ENCODE measurements around the gene FGF12.

FGF12 gene

GRCh38 chr3:192313605-192314004, 413.7 kb downstream of the FGF12 start:
- no peak overlapping the region for H3K27ac ChIP-seq (ENCODE audit: low read depth, low read length)
- TF ChIP-seq CTCF (IDR thresholded peaks at IDR 0.05; ENCODE audit: insufficient read depth, low read length, poor library complexity, severe bottlenecking) = no peak
- TF ChIP-seq EZH2phosphoT487 (conservative IDR thresholded peaks at IDR 0.05; ENCODE audit: low read length) = no peak
- no peaks in the 10 kb centered on the region for H3K27me3 ChIP-seq (ENCODE audit: low read length)
- no peak overlapping the region for H2AFZ ChIP-seq (ENCODE audit: low read depth, low read length, severe bottlenecking)
- H3K79me2 ChIP-seq (ENCODE audit: insufficient read depth, low read length) = no peaks in the 10 kb centered on the region
- H3K4me2 ChIP-seq (ENCODE audit: low read depth, low read length, poor library complexity, severe bottlenecking) = no peak overlapping the region
- no peak overlapping the region for H3K9ac ChIP-seq (ENCODE audit: low read length)
- H4K20me1 ChIP-seq (ENCODE audit: low read depth, low read length) = no peaks in the 10 kb centered on the region
- no peaks in the 10 kb centered on the region for H3K36me3 ChIP-seq (ENCODE audit: low read length)
- H3K4me3 ChIP-seq (ENCODE audit: insufficient read depth, low read length, poor library complexity, severe bottlenecking) = no peak overlapping the region
- H3K9me3 ChIP-seq (ENCODE audit: insufficient read depth, low read length) = no peaks in the 10 kb centered on the region
- H3K9me2 ChIP-seq (replicated peaks; ENCODE audit: insufficient read depth, low read length) = no peaks in the 10 kb centered on the region
- no peaks in the 10 kb centered on the region for H3F3A ChIP-seq (ENCODE audit: insufficient read depth)

GRCh38 chr3:192307631-192308030, 419.7 kb downstream of the FGF12 start:
- no peaks in the 10 kb centered on the region for H3K27me3 ChIP-seq (ENCODE audit: low read length)
- H3K36me3 ChIP-seq (ENCODE audit: low read length) = no peaks in the 10 kb centered on the region
- H3F3A ChIP-seq (ENCODE audit: insufficient read depth) = no peaks in the 10 kb centered on the region
- no peak overlapping the region for H3K27ac ChIP-seq (ENCODE audit: low read depth, low read length)
- H3K9me3 ChIP-seq (ENCODE audit: insufficient read depth, low read length) = no peaks in the 10 kb centered on the region
- no peak overlapping the region for H3K9ac ChIP-seq (ENCODE audit: low read length)
- H4K20me1 ChIP-seq (ENCODE audit: low read depth, low read length) = no peaks in the 10 kb centered on the region
- no peaks in the 10 kb centered on the region for H3K79me2 ChIP-seq (ENCODE audit: insufficient read depth, low read length)
- H3K9me2 ChIP-seq (replicated peaks; ENCODE audit: insufficient read depth, low read length) = no peaks in the 10 kb centered on the region
- no peak overlapping the region for H3K4me2 ChIP-seq (ENCODE audit: low read depth, low read length, poor library complexity, severe bottlenecking)
- TF ChIP-seq EZH2phosphoT487 (conservative IDR thresholded peaks at IDR 0.05; ENCODE audit: low read length) (no peak), CTCF (IDR thresholded peaks at IDR 0.05; ENCODE audit: insufficient read depth, low read length, poor library complexity, severe bottlenecking) (no peak)
- no peak overlapping the region for H3K4me3 ChIP-seq (ENCODE audit: insufficient read depth, low read length, poor library complexity, severe bottlenecking)
- H2AFZ ChIP-seq (ENCODE audit: low read depth, low read length, severe bottlenecking) = no peak overlapping the region

GRCh38 chr3:192303235-192303634, 424.1 kb downstream of the FGF12 start:
- no peak overlapping the region for H3K9ac ChIP-seq (ENCODE audit: low read length)
- H3K27me3 ChIP-seq (ENCODE audit: low read length) = no peaks in the 10 kb centered on the region
- H3K79me2 ChIP-seq (ENCODE audit: insufficient read depth, low read length) = no peaks in the 10 kb centered on the region
- TF ChIP-seq CTCF (IDR thresholded peaks at IDR 0.05; ENCODE audit: insufficient read depth, low read length, poor library complexity, severe bottlenecking) (no peak), EZH2phosphoT487 (conservative IDR thresholded peaks at IDR 0.05; ENCODE audit: low read length) (no peak)
- no peaks in the 10 kb centered on the region for H3K9me3 ChIP-seq (ENCODE audit: insufficient read depth, low read length)
- H3K36me3 ChIP-seq (ENCODE audit: low read length) = no peaks in the 10 kb centered on the region
- H3K9me2 ChIP-seq (replicated peaks; ENCODE audit: insufficient read depth, low read length) = no peaks in the 10 kb centered on the region
- H4K20me1 ChIP-seq (ENCODE audit: low read depth, low read length) = no peaks in the 10 kb centered on the region
- no peak overlapping the region for H3K4me2 ChIP-seq (ENCODE audit: low read depth, low read length, poor library complexity, severe bottlenecking)
- H3K4me3 ChIP-seq (ENCODE audit: insufficient read depth, low read length, poor library complexity, severe bottlenecking) = no peak overlapping the region
- H3K27ac ChIP-seq (ENCODE audit: low read depth, low read length) = no peak overlapping the region
- H3F3A ChIP-seq (ENCODE audit: insufficient read depth) = no peaks in the 10 kb centered on the region
- no peak overlapping the region for H2AFZ ChIP-seq (ENCODE audit: low read depth, low read length, severe bottlenecking)

Data from SU-DHL-6 (cell line).